Measurements from ENCODE around the gene MRPL48. TPM values are rescaled to one million over a fixed set of nuclear protein-coding genes. Genes with fewer than 3 reads are reported as not detected.

Gene MRPL48
- total and polyA plus RNA-seq, 8 donors = 28.9 to 56.8 (median 47.0) TPM

DNA sequence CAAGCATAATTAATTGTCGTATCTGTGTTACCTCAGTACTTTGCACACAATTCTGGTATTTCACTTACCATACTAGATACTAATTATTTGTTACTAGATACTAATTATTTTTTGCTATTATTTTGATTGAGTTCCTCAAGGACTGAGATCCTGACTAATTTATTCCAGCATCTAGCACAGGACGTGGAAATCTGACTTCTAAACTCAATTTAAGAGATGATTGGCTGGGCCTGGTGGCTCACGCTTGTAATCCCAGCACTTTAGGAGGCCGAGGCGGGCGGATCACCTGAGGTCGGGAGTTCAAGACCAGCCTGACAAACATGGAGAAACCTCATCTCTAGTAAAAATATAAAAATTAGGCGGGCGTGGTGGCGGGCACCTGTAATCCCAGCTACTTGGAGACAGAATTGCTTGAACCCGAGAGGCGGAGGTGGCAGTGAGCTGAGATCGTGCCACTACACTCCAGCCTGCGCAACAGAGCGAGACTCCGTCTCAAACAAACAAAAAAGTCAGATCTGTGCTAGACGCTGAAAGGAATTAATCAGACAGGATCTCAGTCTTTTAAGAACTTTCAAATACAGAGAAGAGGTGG, 527 bp upstream of the MRPL48 start:
- TF ChIP-seq, protein P1, sequence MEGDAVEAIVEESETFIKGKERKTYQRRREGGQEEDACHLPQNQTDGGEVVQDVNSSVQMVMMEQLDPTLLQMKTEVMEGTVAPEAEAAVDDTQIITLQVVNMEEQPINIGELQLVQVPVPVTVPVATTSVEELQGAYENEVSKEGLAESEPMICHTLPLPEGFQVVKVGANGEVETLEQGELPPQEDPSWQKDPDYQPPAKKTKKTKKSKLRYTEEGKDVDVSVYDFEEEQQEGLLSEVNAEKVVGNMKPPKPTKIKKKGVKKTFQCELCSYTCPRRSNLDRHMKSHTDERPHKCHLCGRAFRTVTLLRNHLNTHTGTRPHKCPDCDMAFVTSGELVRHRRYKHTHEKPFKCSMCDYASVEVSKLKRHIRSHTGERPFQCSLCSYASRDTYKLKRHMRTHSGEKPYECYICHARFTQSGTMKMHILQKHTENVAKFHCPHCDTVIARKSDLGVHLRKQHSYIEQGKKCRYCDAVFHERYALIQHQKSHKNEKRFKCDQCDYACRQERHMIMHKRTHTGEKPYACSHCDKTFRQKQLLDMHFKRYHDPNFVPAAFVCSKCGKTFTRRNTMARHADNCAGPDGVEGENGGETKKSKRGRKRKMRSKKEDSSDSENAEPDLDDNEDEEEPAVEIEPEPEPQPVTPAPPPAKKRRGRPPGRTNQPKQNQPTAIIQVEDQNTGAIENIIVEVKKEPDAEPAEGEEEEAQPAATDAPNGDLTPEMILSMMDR (IDR thresholded peaks at IDR 0.05) = no peak
- no peaks in the 10 kb centered on the region for H3K27me3 ChIP-seq
- peak overlapping the region; percentile 52 to 60 for H3K4me3 ChIP-seq
- peaks cover 0 to 3% of the 10 kb centered on the region in 2 donors for H3K36me3 ChIP-seq
- H3K4me1 ChIP-seq = peaks cover 0 to 26% of the 10 kb centered on the region in 2 donors
- DNase-seq (no peak), ATAC-seq (peak; percentile 3)
- H3K27ac ChIP-seq = peak overlapping the region; percentile 85 to 88
- intact Hi-C loops (cut with DNase I) = no loop called here
- no peaks in the 10 kb centered on the region for H3K9me3 ChIP-seq

DNA sequence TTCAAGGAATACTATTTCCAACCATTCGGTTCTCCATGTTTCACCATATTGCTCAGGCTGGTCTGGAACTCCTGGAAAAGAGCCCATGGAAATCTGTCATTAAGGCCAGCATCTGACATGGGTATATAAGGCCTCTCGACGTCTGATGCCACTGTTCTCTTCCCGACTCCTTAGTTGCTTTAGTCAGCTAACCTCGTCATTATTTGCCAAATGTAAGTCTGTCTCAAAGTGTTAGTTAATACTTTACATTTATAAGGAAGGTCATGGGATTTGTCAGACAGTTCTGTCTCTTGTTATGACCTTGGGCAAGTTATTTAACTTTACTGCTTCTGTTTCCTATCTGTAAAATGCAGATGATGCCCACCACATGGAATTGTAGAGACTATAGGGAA, 1.6 kb downstream of the MRPL48 start:
- TF ChIP-seq, protein P1 (IDR thresholded peaks at IDR 0.05) = no peak
- Histone ChIP-seq H3K4me1 (peaks cover 0 to 22% of the 10 kb centered on the region in 2 donors), H3K4me3 (no peak overlapping the region), H3K9me3 (no peaks in the 10 kb centered on the region), H3K27me3 (no peaks in the 10 kb centered on the region), H3K36me3 (peaks cover 0 to 3% of the 10 kb centered on the region in 2 donors), H3K27ac (peak overlapping the region in 1 of 2 donors; percentile 88)
- DNase-seq = no peak
- intact Hi-C loops (cut with DNase I) = no loop called here
- ATAC-seq = no peak

DNA sequence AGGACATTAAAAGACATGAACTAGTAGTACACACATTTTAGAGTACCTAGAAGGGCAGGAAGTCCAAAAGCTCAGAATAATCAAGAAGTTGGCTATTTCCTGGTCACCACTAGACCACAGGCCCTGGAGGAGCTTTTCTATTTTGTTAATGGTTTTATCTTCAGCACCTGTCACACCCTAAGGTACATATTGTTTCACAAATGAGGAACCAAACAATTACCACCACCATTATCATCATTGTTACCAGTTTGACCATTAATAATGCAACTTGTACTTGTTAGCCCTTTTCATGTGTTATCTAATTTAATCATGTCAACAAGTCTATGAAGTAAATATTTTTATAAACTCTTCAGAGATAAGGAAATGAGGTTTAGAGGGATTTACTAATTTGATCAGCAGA, 4.9 kb downstream of the MRPL48 start:
- intact Hi-C loops (cut with DNase I) = no loop called here
- DNase-seq (no peak), ATAC-seq (no peak)
- Histone ChIP-seq H3K4me3 (no peak overlapping the region), H3K9me3 (no peaks in the 10 kb centered on the region), H3K4me1 (peaks cover 0 to 13% of the 10 kb centered on the region in 2 donors), H3K27me3 (no peaks in the 10 kb centered on the region), H3K36me3 (peaks cover 0 to 18% of the 10 kb centered on the region in 2 donors), H3K27ac (no peak overlapping the region)
- TF ChIP-seq, protein P1 (IDR thresholded peaks at IDR 0.05) = no peak

DNA sequence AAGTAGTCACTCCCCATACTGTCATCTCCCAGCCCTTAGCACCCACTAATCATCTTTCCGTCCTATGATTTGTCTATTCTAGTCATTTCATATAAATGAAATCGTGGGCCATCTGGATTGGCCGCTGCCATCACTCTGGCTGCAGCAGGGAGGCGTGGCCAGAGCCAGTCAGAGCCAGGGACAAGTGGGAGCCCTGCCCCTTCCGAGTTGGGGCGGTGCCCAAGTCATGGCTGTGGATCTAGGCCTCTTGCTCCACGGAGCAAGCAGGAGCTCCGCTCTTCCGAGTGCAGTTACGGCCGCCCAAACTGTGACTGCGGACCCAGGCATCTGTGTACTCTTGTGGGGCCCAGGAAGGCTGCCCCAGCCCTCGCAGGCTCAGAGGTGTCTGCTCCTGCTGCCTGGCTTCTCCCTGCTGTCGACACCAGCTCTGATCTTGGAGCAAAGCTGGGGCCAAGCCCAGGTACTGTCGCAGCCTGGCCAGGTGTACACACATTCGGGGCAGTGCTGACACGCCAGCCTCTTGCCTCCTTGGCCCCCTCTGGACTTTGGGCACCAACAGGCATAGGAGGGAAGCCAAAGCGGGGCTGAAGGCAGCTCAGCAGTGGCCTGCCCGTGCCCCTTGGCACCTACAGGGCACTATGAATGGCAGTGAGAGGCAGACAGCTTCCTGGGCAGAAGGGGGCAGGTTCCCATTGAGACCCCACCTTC, 8.4 kb downstream of the MRPL48 start:
- no peak overlapping the region for H3K27ac ChIP-seq
- ATAC-seq (no peak), DNase-seq (no peak)
- no peaks in the 10 kb centered on the region for H3K27me3 ChIP-seq
- intact Hi-C loops (cut with DNase I) = no loop called here
- no peak overlapping the region for H3K4me3 ChIP-seq
- peaks cover 0 to 19% of the 10 kb centered on the region in 2 donors for H3K36me3 ChIP-seq
- no peaks in the 10 kb centered on the region for H3K4me1 ChIP-seq
- H3K9me3 ChIP-seq = no peaks in the 10 kb centered on the region
- TF ChIP-seq, protein P1 (IDR thresholded peaks at IDR 0.05) = no peak

DNA sequence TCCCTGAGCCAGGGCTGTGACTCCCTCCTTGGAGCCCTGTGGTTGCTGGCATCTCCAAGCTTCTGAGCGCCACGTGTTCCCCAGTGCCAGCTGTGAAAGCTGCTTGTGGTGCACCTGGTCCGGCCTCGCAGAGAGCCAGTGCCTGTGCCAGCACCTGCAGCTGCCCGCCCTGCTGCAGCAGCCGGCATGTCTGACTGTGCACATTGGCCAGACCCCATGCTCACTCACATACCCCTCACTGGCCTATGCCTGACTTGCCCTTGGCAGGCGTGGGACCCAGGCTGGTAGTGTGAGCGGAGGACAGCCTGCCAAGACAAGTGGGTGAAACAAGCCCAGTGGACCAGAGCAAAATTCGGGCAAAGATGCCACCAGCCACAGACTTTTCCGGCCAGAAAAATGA, 9.8 kb downstream of the MRPL48 start:
- Histone ChIP-seq H3K36me3 (peaks cover 0 to 16% of the 10 kb centered on the region in 2 donors), H3K27ac (no peak overlapping the region), H3K9me3 (no peaks in the 10 kb centered on the region), H3K27me3 (no peaks in the 10 kb centered on the region), H3K4me3 (no peak overlapping the region), H3K4me1 (no peaks in the 10 kb centered on the region)
- ATAC-seq (no peak), DNase-seq (no peak)
- TF ChIP-seq, protein P1 (IDR thresholded peaks at IDR 0.05) = no peak
- intact Hi-C loops (cut with DNase I) = no loop called here

All from left lung (tissue), 10 donors.